Putamen (tissue), 1 donor: ENCODE results near the gene DLGAP4.
A peak's percentile ranks its signal among the peaks of the same experiment; 100 is the strongest.

Experiments
- DNase-seq: peaks from one replicate; pipeline ENCODE4 v3.0.0-alpha.2; 2016; ENCODE audit warnings: low spot score

DLGAP4 gene

DNA sequence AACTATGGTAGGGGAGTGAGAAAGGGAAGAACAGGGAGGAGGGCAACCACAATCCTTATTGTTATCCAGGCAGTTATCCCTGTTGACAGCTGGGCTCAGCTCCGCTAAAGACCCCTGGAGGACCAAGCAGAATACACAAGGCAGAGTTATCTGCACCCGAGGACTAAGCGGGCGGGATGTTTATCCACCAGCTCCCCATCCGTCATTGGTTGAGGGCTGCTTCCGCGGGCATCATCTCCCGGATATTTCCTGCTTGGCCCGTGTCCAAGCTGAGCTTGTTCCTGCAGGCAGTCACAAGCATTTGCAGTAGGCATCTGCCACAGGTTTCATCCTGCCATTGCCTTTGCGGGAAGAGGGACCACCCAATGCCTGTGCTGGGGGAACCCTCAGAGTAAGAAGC, 102.1 kb downstream of the DLGAP4 start:
- DNase-seq = no peak

GRCh38 chr20:36411861-36412454, 105.8 kb downstream of the DLGAP4 start:
- no peak for DNase-seq

GRCh38 chr20:36415475-36416002, 109.4 kb downstream of the DLGAP4 start:
- DNase-seq = no peak

- no peak for DNase-seq
Measured at GRCh38 chr20:36418711-36419110, 112.6 kb downstream of the DLGAP4 start.

GRCh38 chr20:36421641-36422040, 115.5 kb downstream of the DLGAP4 start:
- peak; percentile 45 for DNase-seq

GRCh38 chr20:36424314-36424713, 118.2 kb downstream of the DLGAP4 start:
- no peak for DNase-seq

GRCh38 chr20:36425166-36425565, 119.0 kb downstream of the DLGAP4 start:
- DNase-seq = no peak

GRCh38 chr20:36431604-36432003, 125.5 kb downstream of the DLGAP4 start:
- DNase-seq = no peak

GRCh38 chr20:36432096-36432495, 126.0 kb downstream of the DLGAP4 start:
- no peak for DNase-seq

GRCh38 chr20:36434383-36434782, 128.2 kb downstream of the DLGAP4 start:
- DNase-seq = no peak

GRCh38 chr20:36435124-36435523, 129.0 kb downstream of the DLGAP4 start:
- no peak for DNase-seq

DNA sequence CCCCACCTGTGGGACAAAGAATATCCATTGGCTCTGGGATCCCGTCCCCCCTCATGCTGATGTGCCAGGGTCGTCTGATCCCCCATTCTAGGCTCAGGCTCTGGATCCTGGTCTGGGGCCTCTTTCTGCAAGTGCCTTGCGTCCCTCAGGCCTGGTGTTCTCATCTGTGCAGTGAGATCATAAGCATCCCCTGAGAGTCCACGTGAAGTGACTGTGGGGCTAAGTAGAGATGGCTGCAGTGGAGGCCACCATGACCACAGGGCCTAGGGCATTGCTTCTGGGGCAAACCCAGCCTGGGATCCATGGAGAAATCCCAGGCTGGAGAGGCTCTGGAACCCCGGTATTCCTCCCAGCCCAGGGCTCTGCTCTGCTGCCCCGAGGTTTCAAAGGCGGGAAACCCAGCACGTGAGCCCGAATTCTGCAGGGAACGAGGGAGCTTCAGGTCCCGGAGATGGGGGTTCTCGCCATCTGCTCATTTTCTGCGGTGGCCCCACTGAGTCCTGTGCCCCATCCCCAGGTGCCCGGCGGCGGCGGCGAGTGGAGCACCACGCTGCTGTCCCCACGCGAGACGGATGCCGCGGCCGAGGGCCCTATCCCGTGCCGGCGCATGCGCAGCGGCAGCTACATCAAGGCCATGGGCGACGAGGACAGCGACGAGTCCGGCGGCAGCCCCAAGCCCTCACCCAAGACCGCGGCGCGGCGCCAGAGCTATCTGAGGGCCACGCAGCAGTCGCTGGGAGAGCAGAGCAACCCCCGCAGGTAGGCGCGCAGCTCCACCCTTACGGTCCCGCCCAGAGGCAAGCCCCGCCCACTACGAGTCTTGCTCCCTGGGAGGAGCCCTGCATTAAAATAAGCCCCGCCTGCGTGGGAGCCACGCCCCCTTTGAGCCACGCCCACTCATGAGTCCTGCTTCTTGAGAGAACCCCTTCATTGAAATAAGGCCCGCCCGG, 129.7 kb downstream of the DLGAP4 start:
- no peak for DNase-seq

GRCh38 chr20:36439040-36439730, 133.0 kb downstream of the DLGAP4 start:
- DNase-seq = peak; percentile 22

GRCh38 chr20:36439731-36440072, 133.6 kb downstream of the DLGAP4 start:
- no peak for DNase-seq

DNA sequence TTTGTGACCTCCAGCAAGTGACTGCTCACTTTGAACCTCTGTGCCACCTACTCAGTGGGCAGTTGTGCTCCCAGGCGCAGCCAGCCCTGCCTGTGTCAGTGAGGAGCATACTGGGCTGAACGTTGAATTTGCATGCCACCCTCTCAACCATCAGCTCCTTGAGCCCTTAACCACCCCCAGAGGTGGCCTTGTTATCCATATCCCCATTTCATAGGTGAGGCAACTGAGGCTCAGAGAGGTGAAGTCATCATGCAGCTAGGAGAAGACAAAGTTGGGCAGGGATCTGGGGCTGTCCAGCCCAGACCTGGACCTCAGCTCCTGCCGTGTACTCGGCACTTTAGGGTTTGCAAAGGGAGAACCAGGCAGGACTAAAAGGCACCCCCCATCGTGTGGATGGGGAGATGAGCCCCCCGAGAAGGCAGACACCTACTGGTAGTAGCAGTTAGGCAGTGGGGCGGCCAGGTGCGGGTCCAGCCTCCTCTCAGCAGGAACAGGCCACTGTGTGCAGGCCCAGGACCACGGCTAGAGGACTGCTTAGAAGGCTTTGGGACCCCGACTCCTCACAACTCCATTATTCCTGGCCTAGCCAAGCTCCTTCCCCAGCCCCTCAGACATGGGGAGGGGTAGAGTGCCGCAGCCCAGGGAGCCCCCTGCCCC, 134.4 kb downstream of the DLGAP4 start:
- DNase-seq = no peak

- no peak for DNase-seq
Measured at GRCh38 chr20:36441027-36441414, 134.9 kb downstream of the DLGAP4 start.

DNA sequence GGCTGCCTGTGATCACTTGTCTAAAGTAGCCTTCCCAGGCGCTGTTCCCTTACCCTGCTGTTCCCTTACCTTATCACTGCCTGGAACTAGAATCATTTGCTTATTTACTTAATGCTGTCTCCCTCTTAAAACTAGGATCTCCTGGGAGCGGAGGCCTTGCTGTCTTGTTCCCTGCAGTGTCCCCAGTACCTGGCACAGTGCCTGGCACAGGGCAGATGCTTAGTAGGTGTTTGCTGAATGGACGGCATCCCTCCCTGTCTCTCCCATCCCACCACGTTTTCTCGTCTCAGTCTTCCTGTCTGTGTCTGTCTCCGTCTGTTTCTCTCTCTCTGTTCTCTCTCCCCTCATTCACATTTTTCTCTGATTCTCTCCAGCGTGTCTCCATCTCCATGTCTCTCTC, 135.3 kb downstream of the DLGAP4 start:
- DNase-seq = no peak

- DNase-seq = no peak
Measured at GRCh38 chr20:36445847-36446246, 139.7 kb downstream of the DLGAP4 start.

DNA sequence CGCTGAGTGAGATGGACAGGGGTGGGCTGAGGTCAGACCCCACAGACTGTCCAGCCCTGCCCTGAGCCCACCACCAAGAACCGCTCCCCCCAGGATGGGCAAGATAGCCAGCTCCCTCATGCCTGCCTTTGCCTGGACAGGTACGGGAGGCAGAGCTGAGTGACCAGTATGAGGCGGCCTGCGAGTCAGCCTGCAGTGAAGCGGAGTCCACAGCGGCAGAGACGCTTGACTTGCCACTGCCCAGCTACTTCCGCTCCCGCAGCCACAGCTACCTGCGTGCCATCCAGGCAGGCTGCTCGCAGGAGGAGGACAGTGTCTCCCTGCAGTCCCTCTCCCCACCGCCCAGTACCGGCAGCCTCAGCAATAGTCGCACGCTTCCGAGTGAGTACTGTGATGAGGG, 140.4 kb downstream of the DLGAP4 start:
- no peak for DNase-seq

GRCh38 chr20:36447101-36447500, 141.0 kb downstream of the DLGAP4 start:
- DNase-seq = no peak

GRCh38 chr20:36449663-36450062, 143.5 kb downstream of the DLGAP4 start:
- DNase-seq = no peak

DNA sequence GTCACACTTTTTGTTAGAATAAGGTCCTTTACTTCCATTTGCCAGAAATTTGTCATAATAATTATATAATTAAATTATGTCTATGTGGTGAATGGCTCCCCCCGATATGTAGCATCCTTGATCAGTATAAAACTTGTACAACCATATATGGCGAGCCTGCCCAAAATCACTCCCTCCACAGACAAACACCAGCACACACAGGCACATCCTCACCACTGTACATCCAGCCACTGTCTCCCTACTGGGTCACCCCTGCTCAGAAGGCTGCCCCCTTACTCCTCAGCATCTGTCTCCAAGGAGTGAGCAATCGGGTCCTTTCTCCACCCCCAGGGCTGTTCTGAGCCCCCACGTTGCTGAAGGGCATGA, 148.2 kb downstream of the DLGAP4 start:
- no peak for DNase-seq
